Aorta (tissue), 5 donors: ENCODE data around the gene C1D. TPM values are rescaled to one million over a fixed set of nuclear protein-coding genes. Genes with fewer than 3 reads are reported as not detected.

Experiments used
- ATAC-seq: fragments of 200-7000 bp; cut with Tn5 transposase; one replicate; pipeline ENCODE4 v1.9.1; 2022; ENCODE audit warnings: moderate library complexity; ENCODE audit not compliant: low FRiP score
- DNase-seq, 2 donors: peaks; one replicate each; pipeline ENCODE4 v3.0.0-alpha.2; 2020
- H3K27ac ChIP-seq, 2 donors: one replicate each; pipeline ENCODE4 v1.5.1; 2013; ENCODE audit warnings: low read length in 2 of 2, mild to moderate bottlenecking in 2 of 2, moderate library complexity in 2 of 2, control low read depth in 1 of 2, inconsistent platforms in 1 of 2, low read depth in 1 of 2
- H3K27me3 ChIP-seq, 2 donors: one replicate each; pipeline ENCODE4 v1.6.1; 2013; ENCODE audit warnings: control low read depth in 1 of 2, low read length in 1 of 2, mild to moderate bottlenecking in 1 of 2, moderate library complexity in 1 of 2; ENCODE audit not compliant: insufficient read depth in 2 of 2, control insufficient read depth in 1 of 2
- H3K36me3 ChIP-seq, 2 donors: one replicate each; pipeline ENCODE4 v1.6.1; 2013; ENCODE audit warnings: control low read depth in 1 of 2, low read length in 1 of 2, mild to moderate bottlenecking in 1 of 2; ENCODE audit not compliant: insufficient read depth in 2 of 2, control insufficient read depth in 1 of 2
- H3K4me1 ChIP-seq, 2 donors: one replicate each; pipeline ENCODE4 v1.6.1; 2013; ENCODE audit warnings: low read length in 2 of 2, control low read depth in 1 of 2, mild to moderate bottlenecking in 1 of 2, moderate library complexity in 1 of 2; ENCODE audit not compliant: insufficient read depth in 2 of 2, control insufficient read depth in 1 of 2
- H3K4me3 ChIP-seq, 2 donors: one replicate each; pipeline ENCODE4 v1.5.1; 2013; ENCODE audit warnings: low read length in 2 of 2, control low read depth in 1 of 2, mild to moderate bottlenecking in 1 of 2
- H3K9me3 ChIP-seq: one replicate; pipeline ENCODE4 v1.6.1; 2013; ENCODE audit warnings: mild to moderate bottlenecking, low read length; ENCODE audit not compliant: control insufficient read depth
- WGBS, 2 donors: extraction: QIAGEN DNeasy Blood & Tissue Kit; methylation state at CpG; one replicate each; pipeline ENCODE4 v1.1.7; 2013; 5-methylcytosine and 5-hydroxymethylcytosine counted together
- intact Hi-C, 2 donors: fragments of 100-400 bp; cut with DNase I; formaldehyde crosslinking; loops; one replicate each; pipeline versions ENCODE4 v1.14.2 to v1.15.0; 2022
- polyA plus RNA-seq, 2 donors: library from polyadenylated mRNA; stranded (reverse); fragments of 200-250 nt; gene quantifications; one replicate each; pipeline ENCODE4 v1.2.3, GENCODE V29; 2013
- total RNA-seq, 2 donors: library from RNA; stranded (reverse); fragmentation: NEBNext Ultra II Directional; extraction: Animal tissue kit (Norgen Biotek cat#: 25700); gene quantifications; one replicate each; pipeline ENCODE4 v1.2.1, GENCODE V29; 2021
- donor health status: healthy with polysubstance abuse.
- donor health status: Bipolar disorder and iron deficiency.
- donor health status: DM: no; HTN: no; CAD: no.
- donor health status: DM: no; HTN: no; CAD: no.
- donor health status: DM: yes; HTN: yes; CAD: no.

The C1D gene
- total and polyA plus RNA-seq, 4 donors: 19.9 to 33.3 (median 26.5) TPM

DNA sequence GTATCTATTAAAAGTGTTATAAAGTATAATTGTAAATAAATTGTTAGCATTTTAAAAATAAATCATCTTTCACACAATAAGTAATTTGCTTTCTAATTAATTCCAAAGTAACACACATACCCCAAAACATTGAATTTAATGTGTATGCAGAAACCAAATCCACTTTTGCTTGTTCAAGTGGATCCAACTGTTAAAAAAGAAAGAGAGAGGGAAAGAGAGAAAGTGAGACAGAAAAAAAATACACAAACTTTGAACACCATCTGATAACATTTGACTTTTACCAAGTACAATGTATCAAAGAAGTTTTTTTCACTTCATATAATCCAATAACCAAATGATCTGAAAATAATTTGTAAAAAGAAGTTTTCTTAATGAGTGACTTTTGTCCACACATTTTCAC lies 16.6 kb downstream of the C1D start:
- DNase-seq (no peak), ATAC-seq (no peak)
- Histone ChIP-seq H3K27me3 (no peaks in the 10 kb centered on the region), H3K27ac (no peak overlapping the region), H3K4me1 (peaks cover 0 to 5% of the 10 kb centered on the region in 2 donors), H3K36me3 (no peaks in the 10 kb centered on the region), H3K9me3 (no peaks in the 10 kb centered on the region), H3K4me3 (no peak overlapping the region)
- intact Hi-C loops: no loop called here

DNA sequence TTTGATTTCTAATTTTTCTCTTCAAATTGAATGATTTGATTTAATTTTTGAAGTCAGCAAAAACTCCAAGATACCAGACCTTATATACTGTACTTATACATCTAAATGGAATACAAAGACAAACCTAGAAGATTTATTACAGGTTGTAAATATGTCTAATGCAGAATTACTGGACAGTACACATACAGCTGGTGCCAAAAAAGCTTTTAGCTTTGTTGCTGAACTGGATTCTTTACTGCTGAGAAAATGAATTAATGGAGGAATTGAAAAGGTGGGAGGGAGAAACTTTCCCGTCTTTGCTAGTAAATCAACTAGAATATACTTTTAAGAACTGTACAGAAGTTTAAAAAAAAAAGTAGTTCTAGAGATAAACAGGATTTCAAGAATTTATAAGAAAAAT lies 17.5 kb downstream of the C1D start:
- no peaks in the 10 kb centered on the region for H3K9me3 ChIP-seq
- ATAC-seq (no peak), DNase-seq (no peak)
- no peak overlapping the region for H3K4me3 ChIP-seq
- H3K27me3 ChIP-seq: no peaks in the 10 kb centered on the region
- intact Hi-C loops: no loop called here
- no peaks in the 10 kb centered on the region for H3K36me3 ChIP-seq
- no peak overlapping the region for H3K27ac ChIP-seq
- 78 to 80% methylated on average over 1 of the region's 1 CpG for WGBS, 2 donors
- H3K4me1 ChIP-seq: no peaks in the 10 kb centered on the region

DNA sequence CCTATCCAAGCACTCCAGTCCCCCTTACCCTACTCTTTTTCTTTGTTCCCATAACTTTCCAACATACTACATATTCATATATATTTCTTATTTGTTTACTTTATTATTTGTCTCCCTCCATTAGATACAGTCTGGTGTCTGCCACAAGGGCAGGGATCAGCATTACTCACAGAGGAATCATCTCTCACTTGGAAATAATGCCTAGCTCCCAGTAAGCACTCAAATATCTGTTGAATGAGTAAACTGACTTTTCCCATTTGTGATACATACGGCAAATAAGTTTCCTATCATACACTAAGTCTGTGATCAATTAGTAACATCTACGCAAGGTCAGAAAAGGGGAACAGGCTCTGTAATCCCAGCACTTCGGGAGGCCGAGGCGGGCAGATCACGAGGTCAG lies 18.7 kb downstream of the C1D start:
- 95% methylated on average over 6 of the region's 6 CpGs for WGBS, 2 donors
- no peaks in the 10 kb centered on the region for H3K9me3 ChIP-seq

DNA sequence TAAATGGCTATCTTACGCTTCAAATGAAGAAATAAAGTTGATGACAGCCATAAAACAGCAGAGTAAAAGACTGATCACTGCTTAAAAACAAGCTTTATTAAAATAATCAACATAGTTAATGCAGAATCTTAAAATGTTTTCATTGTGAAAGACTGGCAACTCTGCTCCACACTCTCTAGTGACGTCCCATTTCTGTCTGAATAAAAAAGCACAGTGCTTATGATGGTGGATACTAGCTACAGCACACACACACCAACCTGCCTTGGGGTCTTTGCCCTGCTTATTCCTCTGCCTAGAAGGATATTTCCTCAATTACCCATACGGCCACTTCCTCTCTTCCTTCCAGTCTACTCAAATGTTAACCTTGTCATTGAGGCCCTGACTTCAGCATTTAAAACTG lies 19.1 kb downstream of the C1D start:
- Histone ChIP-seq H3K36me3 (no peaks in the 10 kb centered on the region), H3K9me3 (no peaks in the 10 kb centered on the region), H3K27ac (no peak overlapping the region), H3K27me3 (no peaks in the 10 kb centered on the region), H3K4me1 (no peaks in the 10 kb centered on the region), H3K4me3 (no peak overlapping the region)
- DNase-seq: no peak
- intact Hi-C loops: no loop called here
- WGBS, 2 donors: 88 to 89% methylated on average over 3 of the region's 3 CpGs
- ATAC-seq: no peak

More for the DNA sequence above, 18.7 kb downstream of the C1D start:
- intact Hi-C loops: no loop called here
- no peaks in the 10 kb centered on the region for H3K27me3 ChIP-seq
- no peaks in the 10 kb centered on the region for H3K4me1 ChIP-seq
- DNase-seq (no peak), ATAC-seq (no peak)
- no peak overlapping the region for H3K27ac ChIP-seq
- no peak overlapping the region for H3K4me3 ChIP-seq
- H3K36me3 ChIP-seq: no peaks in the 10 kb centered on the region

DNA sequence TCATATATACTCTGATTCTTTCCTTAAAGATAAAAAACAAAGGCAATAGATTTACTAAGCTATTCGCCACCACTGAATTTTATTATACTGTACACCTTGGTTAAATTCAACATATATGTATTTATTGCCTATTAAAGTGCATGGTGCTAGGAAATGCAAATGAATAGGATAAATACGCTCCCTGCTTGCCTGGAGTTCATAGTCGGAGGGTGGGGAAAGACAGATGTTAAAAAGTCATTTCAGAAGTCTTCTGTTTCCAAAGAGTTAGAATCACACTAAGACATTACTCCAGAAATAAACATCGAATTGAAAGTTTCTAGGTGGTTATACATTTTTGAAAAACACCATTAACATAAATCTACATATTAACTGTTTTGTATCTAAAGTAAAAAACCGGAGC lies 19.8 kb downstream of the C1D start:
- Histone ChIP-seq H3K27me3 (no peaks in the 10 kb centered on the region), H3K4me3 (no peak overlapping the region), H3K9me3 (no peaks in the 10 kb centered on the region), H3K36me3 (no peaks in the 10 kb centered on the region), H3K27ac (no peak overlapping the region), H3K4me1 (no peaks in the 10 kb centered on the region)
- WGBS, 2 donors: 91% methylated on average over 5 of the region's 5 CpGs
- ATAC-seq (no peak), DNase-seq (no peak)
- intact Hi-C loops: no loop called here

DNA sequence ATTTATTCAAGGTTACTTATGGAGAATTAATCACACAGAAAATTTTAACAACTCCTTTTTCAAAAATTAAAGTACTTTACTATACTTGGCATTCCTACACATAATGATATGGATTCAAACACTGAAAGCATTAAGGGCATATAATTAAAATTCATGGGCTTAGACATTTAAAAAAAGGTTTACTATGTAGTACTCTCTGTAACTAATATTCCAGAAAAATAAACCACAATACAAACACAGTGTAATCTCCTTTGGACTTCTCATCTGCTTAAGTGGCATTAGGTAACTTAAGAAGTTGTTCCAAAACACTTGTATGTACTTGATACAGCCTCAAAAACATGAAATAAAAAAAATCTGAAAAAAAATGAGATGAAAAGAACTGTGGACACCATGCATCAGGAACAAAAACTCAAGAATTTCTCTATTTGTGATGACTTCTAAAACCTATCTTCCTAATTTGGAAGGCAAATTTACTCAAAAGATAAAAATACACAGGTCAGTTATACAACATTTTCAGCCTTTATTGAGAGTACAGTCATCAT lies 21.0 kb downstream of the C1D start:
- ATAC-seq (no peak), DNase-seq (no peak)
- Histone ChIP-seq H3K4me1 (no peaks in the 10 kb centered on the region), H3K27ac (no peak overlapping the region), H3K9me3 (no peaks in the 10 kb centered on the region), H3K36me3 (no peaks in the 10 kb centered on the region), H3K27me3 (no peaks in the 10 kb centered on the region), H3K4me3 (no peak overlapping the region)
- intact Hi-C loops: no loop called here

DNA sequence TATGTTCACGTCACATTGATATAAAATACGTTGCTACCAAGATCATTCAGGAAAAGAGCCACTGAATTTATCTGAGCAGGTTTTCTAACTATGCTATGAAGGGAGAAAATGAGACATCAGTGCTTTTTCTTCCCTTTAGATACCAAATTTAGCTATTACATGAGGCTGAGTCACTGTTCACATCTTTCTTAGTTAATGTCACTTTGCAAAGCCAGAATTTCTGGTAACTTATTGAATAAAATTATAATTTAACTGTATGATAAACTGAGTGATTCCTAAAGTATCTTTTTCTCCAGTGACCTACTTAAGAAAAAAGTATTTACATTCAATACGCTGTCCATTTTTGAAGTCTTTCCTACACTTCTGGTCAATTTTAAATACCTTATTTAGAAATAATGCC lies 22.7 kb downstream of the C1D start:
- Histone ChIP-seq H3K27me3 (no peaks in the 10 kb centered on the region), H3K27ac (no peak overlapping the region), H3K4me3 (no peak overlapping the region), H3K4me1 (no peaks in the 10 kb centered on the region), H3K9me3 (no peaks in the 10 kb centered on the region), H3K36me3 (no peaks in the 10 kb centered on the region)
- WGBS, 2 donors: 79 to 83% methylated on average over 3 of the region's 3 CpGs
- DNase-seq (no peak), ATAC-seq (no peak)
- intact Hi-C loops: no loop called here

DNA sequence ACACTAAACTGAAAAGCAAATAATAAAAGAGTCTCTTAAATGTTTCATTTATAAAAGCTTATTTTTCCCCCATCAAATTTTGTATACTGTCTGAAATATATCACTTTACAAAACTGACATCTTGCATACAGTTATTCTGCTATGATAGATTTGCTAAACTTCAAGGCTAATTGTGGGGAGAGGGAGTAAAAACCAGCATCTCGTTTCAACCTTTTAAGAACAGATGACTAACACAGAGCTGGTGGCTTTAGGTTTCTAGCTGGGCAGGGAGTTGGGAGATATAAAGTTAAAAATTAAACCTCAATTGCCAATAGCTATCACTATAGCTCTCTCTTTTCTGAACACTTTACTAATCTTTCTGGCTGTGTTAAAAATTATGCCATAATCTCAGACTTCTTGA lies 23.5 kb downstream of the C1D start:
- DNase-seq (no peak), ATAC-seq (no peak)
- Histone ChIP-seq H3K36me3 (no peaks in the 10 kb centered on the region), H3K4me1 (no peaks in the 10 kb centered on the region), H3K27ac (no peak overlapping the region), H3K9me3 (no peaks in the 10 kb centered on the region), H3K4me3 (no peak overlapping the region), H3K27me3 (no peaks in the 10 kb centered on the region)
- intact Hi-C loops: loop anchor here (10.0 kb wide), 4 partner anchors 375 to 1605 kb away; partner anchors contain the start of gene MEIS1 (in 1 of the 2)
- WGBS, 2 donors: 29 to 42% methylated on average over 1 of the region's 1 CpG

DNA sequence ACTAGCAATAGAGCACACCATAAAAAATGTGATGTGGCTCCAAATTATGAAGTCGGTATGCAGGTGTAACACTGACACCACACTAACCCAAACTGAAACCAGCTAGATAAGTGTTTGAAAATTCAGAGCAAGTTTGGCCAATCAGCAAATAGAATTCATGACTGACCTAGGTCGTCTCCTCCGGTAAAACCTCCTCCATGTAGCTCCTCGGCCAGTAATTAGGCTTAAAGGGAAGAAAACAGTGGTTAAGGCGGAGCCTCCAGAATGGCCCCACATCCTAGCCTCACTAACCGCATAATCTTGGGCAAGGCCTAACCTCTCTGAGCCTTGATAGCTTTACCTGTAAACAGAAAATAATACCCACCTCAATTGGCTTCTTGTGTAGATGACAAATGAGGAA lies 30.1 kb downstream of the C1D start:
- H3K36me3 ChIP-seq: no peaks in the 10 kb centered on the region
- H3K27ac ChIP-seq: no peak overlapping the region
- no peaks in the 10 kb centered on the region for H3K9me3 ChIP-seq
- H3K4me1 ChIP-seq: no peaks in the 10 kb centered on the region
- no peaks in the 10 kb centered on the region for H3K27me3 ChIP-seq
- DNase-seq (no peak), ATAC-seq (no peak)
- intact Hi-C loops: loop anchor here (5.0 to 10.0 kb wide), 5 partner anchors 185 to 1598 kb away; partner anchors contain the start of gene MEIS1 (in 1 of the 2)
- WGBS, 2 donors: 87 to 88% methylated on average over 6 of the region's 6 CpGs
- H3K4me3 ChIP-seq: no peak overlapping the region
